ENCODE measurements around the gene ADAMTS17. TPM values are rescaled to one million over a fixed set of nuclear protein-coding genes. Genes with fewer than 3 reads are reported as not detected.

ADAMTS17 gene
- total RNA-seq, 2 donors from 2014 or later: 0.37 to 1.1 TPM

GRCh38 chr15:100206643-100207042, 135.1 kb downstream of the ADAMTS17 start:
- ATAC-seq (replicated peaks): no peak
- H3K36me3 Mint-ChIP-seq (ENCODE audit: low read depth): no peaks in the 10 kb centered on the region

GRCh38 chr15:100205549-100206295, 136.1 kb downstream of the ADAMTS17 start:
- no peak for ATAC-seq (replicated peaks)
- Mint-ChIP-seq H3K4me1 (peaks cover 5% of the 10 kb centered on the region), H3K36me3 (ENCODE audit: low read depth) (no peaks in the 10 kb centered on the region), H3K9me3 (no peaks in the 10 kb centered on the region), H3K4me3 (no peak overlapping the region), H3K27ac (no peak overlapping the region), H3K27me3 (no peaks in the 10 kb centered on the region)

More at GRCh38 chr15:100206643-100207042, 135.1 kb downstream of the ADAMTS17 start:
- Mint-ChIP-seq H3K27ac (no peak overlapping the region), H3K27me3 (no peaks in the 10 kb centered on the region), H3K4me3 (no peak overlapping the region), H3K9me3 (no peaks in the 10 kb centered on the region), H3K4me1 (peaks cover 5% of the 10 kb centered on the region)

- Mint-ChIP-seq H3K36me3 (ENCODE audit: low read depth) (no peaks in the 10 kb centered on the region), H3K27me3 (no peaks in the 10 kb centered on the region), H3K4me3 (no peak overlapping the region), H3K27ac (no peak overlapping the region), H3K9me3 (no peaks in the 10 kb centered on the region), H3K4me1 (peaks cover 5% of the 10 kb centered on the region)
- no peak for ATAC-seq (replicated peaks)
These were observed 137.0 kb downstream of the ADAMTS17 start for GRCh38 chr15:100204771-100205170.

- H3K27me3 Mint-ChIP-seq: no peaks in the 10 kb centered on the region
- H3K4me1 Mint-ChIP-seq: peaks cover 5% of the 10 kb centered on the region
- H3K4me3 Mint-ChIP-seq: no peak overlapping the region
- no peak for ATAC-seq (replicated peaks)
- no peak overlapping the region for H3K27ac Mint-ChIP-seq
- no peaks in the 10 kb centered on the region for H3K9me3 Mint-ChIP-seq
- H3K36me3 Mint-ChIP-seq (ENCODE audit: low read depth): no peaks in the 10 kb centered on the region
These were observed 137.6 kb downstream of the ADAMTS17 start for GRCh38 chr15:100204211-100204610.

- ATAC-seq (replicated peaks): no peak
- no peak overlapping the region for H3K4me3 Mint-ChIP-seq
- H3K4me1 Mint-ChIP-seq: peaks cover 5% of the 10 kb centered on the region
- no peak overlapping the region for H3K27ac Mint-ChIP-seq
- H3K36me3 Mint-ChIP-seq (ENCODE audit: low read depth): no peaks in the 10 kb centered on the region
- H3K9me3 Mint-ChIP-seq: no peaks in the 10 kb centered on the region
- no peaks in the 10 kb centered on the region for H3K27me3 Mint-ChIP-seq
These were observed 139.3 kb downstream of the ADAMTS17 start for GRCh38 chr15:100202309-100202960.

GRCh38 chr15:100201376-100202280, 140.1 kb downstream of the ADAMTS17 start:
- no peak for ATAC-seq (replicated peaks)
- no peaks in the 10 kb centered on the region for H3K36me3 Mint-ChIP-seq (ENCODE audit: low read depth)
- peaks cover 5% of the 10 kb centered on the region for H3K4me1 Mint-ChIP-seq
- H3K9me3 Mint-ChIP-seq: no peaks in the 10 kb centered on the region
- no peak overlapping the region for H3K27ac Mint-ChIP-seq
- H3K4me3 Mint-ChIP-seq: no peak overlapping the region
- no peaks in the 10 kb centered on the region for H3K27me3 Mint-ChIP-seq

- no peak for ATAC-seq (replicated peaks)
- Mint-ChIP-seq H3K27ac (no peak overlapping the region), H3K9me3 (no peaks in the 10 kb centered on the region), H3K27me3 (no peaks in the 10 kb centered on the region), H3K4me1 (peaks cover 5% of the 10 kb centered on the region), H3K4me3 (no peak overlapping the region), H3K36me3 (ENCODE audit: low read depth) (no peaks in the 10 kb centered on the region)
These were observed 141.4 kb downstream of the ADAMTS17 start for GRCh38 chr15:100200287-100200880.

- no peak for ATAC-seq (replicated peaks)
- no peaks in the 10 kb centered on the region for H3K36me3 Mint-ChIP-seq (ENCODE audit: low read depth)
- H3K9me3 Mint-ChIP-seq: no peaks in the 10 kb centered on the region
- peaks cover 5% of the 10 kb centered on the region for H3K4me1 Mint-ChIP-seq
- H3K27ac Mint-ChIP-seq: no peak overlapping the region
- no peaks in the 10 kb centered on the region for H3K27me3 Mint-ChIP-seq
- no peak overlapping the region for H3K4me3 Mint-ChIP-seq
These were observed 142.0 kb downstream of the ADAMTS17 start for GRCh38 chr15:100199711-100200286.

- no peaks in the 10 kb centered on the region for H3K36me3 Mint-ChIP-seq (ENCODE audit: low read depth)
- no peak overlapping the region for H3K4me3 Mint-ChIP-seq
- H3K27me3 Mint-ChIP-seq: no peaks in the 10 kb centered on the region
- H3K4me1 Mint-ChIP-seq: peaks cover 5% of the 10 kb centered on the region
- no peak overlapping the region for H3K27ac Mint-ChIP-seq
- no peaks in the 10 kb centered on the region for H3K9me3 Mint-ChIP-seq
- ATAC-seq (replicated peaks): no peak
These were observed 143.3 kb downstream of the ADAMTS17 start for GRCh38 chr15:100198442-100198841.

GRCh38 chr15:100196326-100197058, 145.3 kb downstream of the ADAMTS17 start:
- H3K4me1 Mint-ChIP-seq: no peaks in the 10 kb centered on the region
- no peaks in the 10 kb centered on the region for H3K9me3 Mint-ChIP-seq
- no peaks in the 10 kb centered on the region for H3K27me3 Mint-ChIP-seq
- H3K36me3 Mint-ChIP-seq (ENCODE audit: low read depth): no peaks in the 10 kb centered on the region
- ATAC-seq (replicated peaks): no peak
- no peak overlapping the region for H3K4me3 Mint-ChIP-seq
- H3K27ac Mint-ChIP-seq: no peak overlapping the region

- no peaks in the 10 kb centered on the region for H3K36me3 Mint-ChIP-seq (ENCODE audit: low read depth)
- H3K27me3 Mint-ChIP-seq: no peaks in the 10 kb centered on the region
- H3K4me3 Mint-ChIP-seq: no peak overlapping the region
- H3K4me1 Mint-ChIP-seq: no peaks in the 10 kb centered on the region
- no peaks in the 10 kb centered on the region for H3K9me3 Mint-ChIP-seq
- no peak for ATAC-seq (replicated peaks)
- no peak overlapping the region for H3K27ac Mint-ChIP-seq
These were observed 146.8 kb downstream of the ADAMTS17 start for GRCh38 chr15:100194996-100195395.

GRCh38 chr15:100193277-100193860, 148.4 kb downstream of the ADAMTS17 start:
- Mint-ChIP-seq H3K27me3 (no peaks in the 10 kb centered on the region), H3K4me3 (no peak overlapping the region), H3K36me3 (ENCODE audit: low read depth) (no peaks in the 10 kb centered on the region), H3K9me3 (no peaks in the 10 kb centered on the region), H3K27ac (no peak overlapping the region), H3K4me1 (no peaks in the 10 kb centered on the region)
- ATAC-seq (replicated peaks): no peak

Measured in activated T-helper 17 cell treated with anti-CD3 and anti-CD28 coated beads, Interleukin-2, amount 50 U/mL, for 72 hours (primary cell).